ENCODE data around the gene CREB5. TPM values are rescaled to one million over a fixed set of nuclear protein-coding genes. Genes with fewer than 3 reads are reported as not detected.

CREB5 gene
- polyA plus RNA-seq, 1 donor from 2014 or later = 3.7 TPM

DNA sequence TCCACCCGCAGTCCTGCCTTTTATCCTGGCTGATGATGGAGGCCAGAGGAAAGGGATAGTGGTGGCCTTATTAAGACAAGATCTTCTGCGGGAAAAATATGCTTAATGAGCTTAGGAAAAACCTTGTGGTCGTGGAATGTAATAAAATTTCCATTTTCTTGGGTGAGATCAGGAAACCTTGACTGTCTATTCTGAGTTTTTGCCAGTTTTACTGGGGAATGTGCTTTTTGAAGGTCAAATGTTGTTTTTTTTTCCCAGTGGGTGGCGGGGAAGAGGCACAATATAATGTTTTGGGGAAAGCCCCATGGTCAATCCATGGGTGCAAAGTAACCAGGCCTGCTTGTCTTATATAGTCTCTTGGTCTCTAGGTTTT lies 118.5 kb downstream of the CREB5 start:
- TF ChIP-seq POLR2AphosphoS5 (IDR thresholded peaks at IDR 0.05) (no peak), TAF1 (IDR thresholded peaks at IDR 0.05; ENCODE audit: low read depth) (no peak), EP300 (conservative IDR thresholded peaks at IDR 0.05; ENCODE audit: poor library complexity, severe bottlenecking) (no peak), SMC3 (conservative IDR thresholded peaks at IDR 0.05; ENCODE audit: poor library complexity) (no peak), REST (IDR thresholded peaks at IDR 0.05; ENCODE audit: borderline replicate concordance) (no peak), RAD21 (conservative IDR thresholded peaks at IDR 0.05) (no peak), MXI1 (conservative IDR thresholded peaks at IDR 0.05; ENCODE audit: poor library complexity, severe bottlenecking) (no peak), EZH2 (IDR thresholded peaks at IDR 0.05; ENCODE audit: borderline replicate concordance, insufficient read depth, low read length, poor library complexity, severe bottlenecking) (no peak)
- TF ChIP-seq, protein P1, sequence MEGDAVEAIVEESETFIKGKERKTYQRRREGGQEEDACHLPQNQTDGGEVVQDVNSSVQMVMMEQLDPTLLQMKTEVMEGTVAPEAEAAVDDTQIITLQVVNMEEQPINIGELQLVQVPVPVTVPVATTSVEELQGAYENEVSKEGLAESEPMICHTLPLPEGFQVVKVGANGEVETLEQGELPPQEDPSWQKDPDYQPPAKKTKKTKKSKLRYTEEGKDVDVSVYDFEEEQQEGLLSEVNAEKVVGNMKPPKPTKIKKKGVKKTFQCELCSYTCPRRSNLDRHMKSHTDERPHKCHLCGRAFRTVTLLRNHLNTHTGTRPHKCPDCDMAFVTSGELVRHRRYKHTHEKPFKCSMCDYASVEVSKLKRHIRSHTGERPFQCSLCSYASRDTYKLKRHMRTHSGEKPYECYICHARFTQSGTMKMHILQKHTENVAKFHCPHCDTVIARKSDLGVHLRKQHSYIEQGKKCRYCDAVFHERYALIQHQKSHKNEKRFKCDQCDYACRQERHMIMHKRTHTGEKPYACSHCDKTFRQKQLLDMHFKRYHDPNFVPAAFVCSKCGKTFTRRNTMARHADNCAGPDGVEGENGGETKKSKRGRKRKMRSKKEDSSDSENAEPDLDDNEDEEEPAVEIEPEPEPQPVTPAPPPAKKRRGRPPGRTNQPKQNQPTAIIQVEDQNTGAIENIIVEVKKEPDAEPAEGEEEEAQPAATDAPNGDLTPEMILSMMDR (IDR thresholded peaks at IDR 0.05; ENCODE audit: poor library complexity, severe bottlenecking) = no peak
- Histone ChIP-seq H3K4me3 (ENCODE audit: low read length) (no peak overlapping the region), H3K27me3 (ENCODE audit: insufficient read depth, low read depth, low read length) (no peaks in the 10 kb centered on the region), H3K36me3 (ENCODE audit: insufficient read depth, low read length) (no peaks in the 10 kb centered on the region), H3K27ac (ENCODE audit: low read length) (no peak overlapping the region), H3K79me2 (replicated peaks; ENCODE audit: insufficient read depth, low read length) (no peaks in the 10 kb centered on the region), H2AFZ (ENCODE audit: low read depth, low read length) (no peak overlapping the region), H4K20me1 (ENCODE audit: insufficient read depth) (no peaks in the 10 kb centered on the region), H3K9me2 (ENCODE audit: insufficient read depth, low read length) (no peaks in the 10 kb centered on the region), H3F3A (ENCODE audit: insufficient read depth, low read length, poor library complexity, severe bottlenecking) (no peaks in the 10 kb centered on the region), H3K9me3 (ENCODE audit: low read length) (no peaks in the 10 kb centered on the region), H3K4me2 (ENCODE audit: low read length) (no peak overlapping the region), H3K9ac (ENCODE audit: low read length) (no peak overlapping the region)

DNA sequence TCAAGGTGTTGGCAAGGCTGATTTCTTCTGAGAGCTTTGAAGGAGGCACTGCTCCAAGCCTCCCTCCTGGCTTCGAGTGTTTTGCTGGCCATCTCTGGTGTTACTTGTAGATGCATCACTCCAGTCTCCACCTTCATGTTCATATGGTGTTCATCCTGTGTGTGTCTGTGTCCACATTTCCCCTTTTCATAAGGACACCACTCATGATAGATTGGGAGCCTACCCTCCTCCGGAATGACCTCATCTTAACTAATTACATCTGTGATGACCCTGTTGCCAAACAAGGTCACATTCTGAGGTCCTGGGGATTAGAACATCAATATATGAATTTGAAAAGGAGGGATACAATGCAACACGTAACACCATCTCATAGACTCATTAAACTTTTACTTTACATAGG lies 119.0 kb downstream of the CREB5 start:
- H3K36me3 ChIP-seq (ENCODE audit: insufficient read depth, low read length) = no peaks in the 10 kb centered on the region
- no peak overlapping the region for H3K4me3 ChIP-seq (ENCODE audit: low read length)
- H3K4me2 ChIP-seq (ENCODE audit: low read length) = no peak overlapping the region
- H2AFZ ChIP-seq (ENCODE audit: low read depth, low read length) = no peak overlapping the region
- no peaks in the 10 kb centered on the region for H3F3A ChIP-seq (ENCODE audit: insufficient read depth, low read length, poor library complexity, severe bottlenecking)
- H3K9me3 ChIP-seq (ENCODE audit: low read length) = no peaks in the 10 kb centered on the region
- TF ChIP-seq MXI1 (conservative IDR thresholded peaks at IDR 0.05; ENCODE audit: poor library complexity, severe bottlenecking) = no peak
- no peak for TF ChIP-seq RAD21 (conservative IDR thresholded peaks at IDR 0.05)
- TF ChIP-seq, protein P1 (IDR thresholded peaks at IDR 0.05; ENCODE audit: poor library complexity, severe bottlenecking) = no peak
- no peak for TF ChIP-seq EZH2 (IDR thresholded peaks at IDR 0.05; ENCODE audit: borderline replicate concordance, insufficient read depth, low read length, poor library complexity, severe bottlenecking)
- TF ChIP-seq EP300 (conservative IDR thresholded peaks at IDR 0.05; ENCODE audit: poor library complexity, severe bottlenecking) = no peak
- TF ChIP-seq POLR2AphosphoS5 (IDR thresholded peaks at IDR 0.05) = no peak
- no peak for TF ChIP-seq TAF1 (IDR thresholded peaks at IDR 0.05; ENCODE audit: low read depth)
- no peak for TF ChIP-seq SMC3 (conservative IDR thresholded peaks at IDR 0.05; ENCODE audit: poor library complexity)
- TF ChIP-seq REST (IDR thresholded peaks at IDR 0.05; ENCODE audit: borderline replicate concordance) = no peak
- H3K27me3 ChIP-seq (ENCODE audit: insufficient read depth, low read depth, low read length) = no peaks in the 10 kb centered on the region
- no peaks in the 10 kb centered on the region for H4K20me1 ChIP-seq (ENCODE audit: insufficient read depth)
- no peak overlapping the region for H3K27ac ChIP-seq (ENCODE audit: low read length)
- H3K9me2 ChIP-seq (ENCODE audit: insufficient read depth, low read length) = no peaks in the 10 kb centered on the region
- H3K9ac ChIP-seq (ENCODE audit: low read length) = no peak overlapping the region
- H3K79me2 ChIP-seq (replicated peaks; ENCODE audit: insufficient read depth, low read length) = no peaks in the 10 kb centered on the region
